Endodermal cell (in vitro differentiated cells): ENCODE results near the gene DHX57. TPM values are rescaled to one million over a fixed set of nuclear protein-coding genes. Genes with fewer than 3 reads are reported as not detected.

ENCODE experiments used
- DNase-seq: peaks from one replicate; pipeline ENCODE4 v3.0.0-alpha.2; 2017
- H3K27ac ChIP-seq: 2 replicates; pipeline ENCODE4 v1.5.1; 2013; ENCODE audit warnings: mild to moderate bottlenecking, low read depth, low read length, moderate library complexity
- H3K27me3 ChIP-seq: 2 replicates; pipeline ENCODE4 v1.6.1; 2013; ENCODE audit warnings: mild to moderate bottlenecking, low read length, moderate library complexity; ENCODE audit not compliant: insufficient read depth, control insufficient read depth, poor library complexity, severe bottlenecking
- H3K36me3 ChIP-seq: 2 replicates; pipeline ENCODE4 v1.7.0; 2013; ENCODE audit warnings: mild to moderate bottlenecking, low read length, moderate library complexity; ENCODE audit not compliant: control insufficient read depth, insufficient read depth
- H3K4me1 ChIP-seq: one replicate; pipeline ENCODE4 v1.7.0; 2013; ENCODE audit warnings: low read length; ENCODE audit not compliant: control insufficient read depth, insufficient read depth
- H3K4me3 ChIP-seq: 2 replicates; pipeline ENCODE4 v1.5.1; 2013; ENCODE audit warnings: mild to moderate bottlenecking, low read length, moderate library complexity
- H3K9ac ChIP-seq: 2 replicates; pipeline ENCODE4 v1.6.1; 2013; ENCODE audit warnings: mild to moderate bottlenecking, low read length, moderate library complexity; ENCODE audit not compliant: poor library complexity, severe bottlenecking; ENCODE audit errors: extremely low read depth
- H3K9me3 ChIP-seq: 2 replicates; pipeline ENCODE4 v1.6.1; 2013; ENCODE audit warnings: mild to moderate bottlenecking, low read length, moderate library complexity; ENCODE audit not compliant: control insufficient read depth
- H3K27ac Mint-ChIP-seq: 2 replicates; pipeline ENCODE4 v1.8.0; 2020; ENCODE audit warnings: mixed read lengths
- H3K27me3 Mint-ChIP-seq: 2 replicates; pipeline ENCODE4 v1.8.0; 2021; ENCODE audit warnings: mild to moderate bottlenecking, mixed read lengths; ENCODE audit not compliant: insufficient read depth
- H3K36me3 Mint-ChIP-seq: 2 replicates; pipeline ENCODE4 v1.8.0; 2020; ENCODE audit warnings: low read depth, mixed read lengths
- H3K4me1 Mint-ChIP-seq: 2 replicates; pipeline ENCODE4 v1.8.0; 2020; ENCODE audit warnings: mixed read lengths
- H3K4me3 Mint-ChIP-seq: 2 replicates; pipeline ENCODE4 v1.8.0; 2020; ENCODE audit warnings: mild to moderate bottlenecking, moderate library complexity, mixed read lengths
- H3K9me3 Mint-ChIP-seq: 2 replicates; pipeline ENCODE4 v1.8.0; 2020; ENCODE audit warnings: mild to moderate bottlenecking, mixed read lengths
- CTCF ChIP-seq: fragments of 200-600 bp; sonication (generic); conservative IDR thresholded peaks from 2 replicates; pipeline ENCODE4 v1.5.0; 2021; ENCODE audit warnings: antibody characterized with exemption, mild to moderate bottlenecking
- WGBS, 2 experiments: methylation state at CpG; one replicate each; pipeline versions ENCODE4 v1.1.5 to v1.1.7; 2013; ENCODE audit warnings: missing lambda C conversion rate in 2 of 2, mixed read lengths in 1 of 2; ENCODE audit not compliant: insufficient coverage in 1 of 2, insufficient read length in 1 of 2; 5-methylcytosine and 5-hydroxymethylcytosine counted together
- total RNA-seq, 2 donors: library from RNA; stranded (reverse); fragmentation: NEBNext Ultra II Directional in 1 of 2; extraction: Animal tissue kit (Norgen Biotek cat#: 25700) in 1 of 2; gene quantifications; 2 replicates in 1 of 2; 3 replicates in 1 of 2; pipeline ENCODE4 v1.2.1, GENCODE V29; 2021

DHX57 gene
- total RNA-seq, 2 donors from 2014 or later: 35.4 to 45.7 TPM

GRCh38 chr2:38889575-38889974, 13.8 kb upstream of the DHX57 start, which contains the start of gene ARHGEF33:
Gene ARHGEF33, plus strand, starts transcription at chr2:38889875. Its CDS starts 29,573 bp downstream, at chr2:38919448.
- H3K9me3 Mint-ChIP-seq: peaks cover 2% of the 10 kb centered on the region
- DNase-seq: no peak
- H3K27me3 Mint-ChIP-seq: no peaks in the 10 kb centered on the region
- no peak within 1 kb of the TSS for H3K4me3 Mint-ChIP-seq
- peaks cover 19% of the 10 kb centered on the region for H3K4me1 Mint-ChIP-seq
- Histone ChIP-seq H3K36me3 (no peaks in the 10 kb centered on the region), H3K27me3 (no peaks in the 10 kb centered on the region), H3K27ac (no peak within 1 kb of the TSS), H3K9me3 (peaks cover 8% of the 10 kb centered on the region), H3K9ac (no peak within 1 kb of the TSS), H3K4me3 (no peak within 1 kb of the TSS), H3K4me1 (no peaks in the 10 kb centered on the region)
- WGBS, 2 experiments: 88 to 89% methylated on average over 3 of the region's 3 CpGs
- H3K36me3 Mint-ChIP-seq: no peaks in the 10 kb centered on the region
- H3K27ac Mint-ChIP-seq: no peak within 1 kb of the TSS
- no peak for TF ChIP-seq CTCF

GRCh38 chr2:38889045-38889444, 13.3 kb upstream of the DHX57 start:
- Mint-ChIP-seq H3K4me1 (peaks cover 16% of the 10 kb centered on the region), H3K27ac (no peak overlapping the region), H3K36me3 (no peaks in the 10 kb centered on the region), H3K9me3 (peaks cover 2% of the 10 kb centered on the region), H3K27me3 (no peaks in the 10 kb centered on the region), H3K4me3 (no peak overlapping the region)
- H3K27ac ChIP-seq: no peak overlapping the region
- no peaks in the 10 kb centered on the region for H3K36me3 ChIP-seq
- no peaks in the 10 kb centered on the region for H3K27me3 ChIP-seq
- DNase-seq: no peak
- H3K4me1 ChIP-seq: no peaks in the 10 kb centered on the region
- H3K9me3 ChIP-seq: peaks cover 8% of the 10 kb centered on the region
- H3K9ac ChIP-seq: no peak overlapping the region
- TF ChIP-seq CTCF: no peak
- no peak overlapping the region for H3K4me3 ChIP-seq

- H3K9me3 Mint-ChIP-seq: peaks cover 2% of the 10 kb centered on the region
- no peak for DNase-seq
Measured at GRCh38 chr2:38887902-38888554, 12.3 kb upstream of the DHX57 start.

More at GRCh38 chr2:38887902-38888554, 12.3 kb upstream of the DHX57 start:
- Histone ChIP-seq H3K9me3 (peaks cover 8% of the 10 kb centered on the region), H3K4me3 (no peak overlapping the region), H3K36me3 (no peaks in the 10 kb centered on the region), H3K27ac (no peak overlapping the region), H3K9ac (no peak overlapping the region), H3K4me1 (no peaks in the 10 kb centered on the region), H3K27me3 (no peaks in the 10 kb centered on the region)
- Mint-ChIP-seq H3K27me3 (no peaks in the 10 kb centered on the region), H3K4me1 (peaks cover 12% of the 10 kb centered on the region), H3K4me3 (no peak overlapping the region), H3K27ac (no peak overlapping the region), H3K36me3 (no peaks in the 10 kb centered on the region)
- 97% methylated on average over 1 of the region's 1 CpG; no CpG with 5 or more reads in 1 of the 2 experiments for WGBS, 2 experiments
- no peak for TF ChIP-seq CTCF
